Measurements from ENCODE around the gene SLC9A3.

SLC9A3 gene

GRCh38 chr5:430214-430925, 93.9 kb downstream of the SLC9A3 start:
- DNase-seq (ENCODE audit: low read depth in 2 of 2), result no peak

GRCh38 chr5:429453-430188, 94.6 kb downstream of the SLC9A3 start:
- DNase-seq (ENCODE audit: low read depth in 2 of 2), result no peak

GRCh38 chr5:428754-429452, 95.3 kb downstream of the SLC9A3 start:
- no peak for DNase-seq (ENCODE audit: low read depth in 2 of 2)

- no peak for DNase-seq (ENCODE audit: low read depth in 2 of 2)
Measured at GRCh38 chr5:428219-428618, 96.0 kb downstream of the SLC9A3 start.

- no peak for DNase-seq (ENCODE audit: low read depth in 2 of 2)
Measured at GRCh38 chr5:427415-428087, 96.7 kb downstream of the SLC9A3 start.

GRCh38 chr5:426392-426976, 97.8 kb downstream of the SLC9A3 start:
- DNase-seq (ENCODE audit: low read depth in 2 of 2), result no peak

GRCh38 chr5:425714-426113, 98.5 kb downstream of the SLC9A3 start:
- no peak for DNase-seq (ENCODE audit: low read depth in 2 of 2)

- no peak for DNase-seq (ENCODE audit: low read depth in 2 of 2)
Measured at GRCh38 chr5:424301-425110, 99.7 kb downstream of the SLC9A3 start.

- DNase-seq (ENCODE audit: low read depth in 2 of 2), result no peak
Measured at GRCh38 chr5:423626-424261, 100.5 kb downstream of the SLC9A3 start.

GRCh38 chr5:423233-423565, 101.0 kb downstream of the SLC9A3 start:
- DNase-seq (ENCODE audit: low read depth in 2 of 2), result no peak

- no peak for DNase-seq (ENCODE audit: low read depth in 2 of 2)
Measured at GRCh38 chr5:422323-423232, 101.7 kb downstream of the SLC9A3 start.

GRCh38 chr5:421901-422300, 102.3 kb downstream of the SLC9A3 start:
- no peak for DNase-seq (ENCODE audit: low read depth in 2 of 2)

GRCh38 chr5:421287-421880, 102.9 kb downstream of the SLC9A3 start:
- DNase-seq (ENCODE audit: low read depth in 2 of 2), result no peak

GRCh38 chr5:420632-421286, 103.5 kb downstream of the SLC9A3 start:
- no peak for DNase-seq (ENCODE audit: low read depth in 2 of 2)
